ENCODE data around the gene OXCT1.

DNA sequence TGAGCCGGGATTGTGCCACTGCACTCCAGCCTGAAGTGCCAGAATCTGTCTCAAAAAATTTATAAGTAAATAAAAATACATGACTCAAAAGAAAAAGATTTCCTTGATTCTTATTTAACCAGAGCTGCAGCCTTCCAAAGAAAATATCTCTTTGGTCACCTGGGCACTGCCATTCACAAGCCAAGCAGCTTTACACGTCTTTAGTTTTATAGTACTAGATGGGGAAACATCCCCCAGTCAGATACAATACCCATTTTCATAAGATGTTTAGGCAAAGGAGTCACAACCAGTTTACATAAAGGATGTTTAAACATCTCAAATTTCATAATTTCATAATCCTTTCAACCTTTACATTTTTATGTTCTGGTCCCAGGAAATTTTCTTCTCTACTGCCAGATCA is 13.7 kb upstream of the OXCT1 start:
- TF ChIP-seq, protein P1, sequence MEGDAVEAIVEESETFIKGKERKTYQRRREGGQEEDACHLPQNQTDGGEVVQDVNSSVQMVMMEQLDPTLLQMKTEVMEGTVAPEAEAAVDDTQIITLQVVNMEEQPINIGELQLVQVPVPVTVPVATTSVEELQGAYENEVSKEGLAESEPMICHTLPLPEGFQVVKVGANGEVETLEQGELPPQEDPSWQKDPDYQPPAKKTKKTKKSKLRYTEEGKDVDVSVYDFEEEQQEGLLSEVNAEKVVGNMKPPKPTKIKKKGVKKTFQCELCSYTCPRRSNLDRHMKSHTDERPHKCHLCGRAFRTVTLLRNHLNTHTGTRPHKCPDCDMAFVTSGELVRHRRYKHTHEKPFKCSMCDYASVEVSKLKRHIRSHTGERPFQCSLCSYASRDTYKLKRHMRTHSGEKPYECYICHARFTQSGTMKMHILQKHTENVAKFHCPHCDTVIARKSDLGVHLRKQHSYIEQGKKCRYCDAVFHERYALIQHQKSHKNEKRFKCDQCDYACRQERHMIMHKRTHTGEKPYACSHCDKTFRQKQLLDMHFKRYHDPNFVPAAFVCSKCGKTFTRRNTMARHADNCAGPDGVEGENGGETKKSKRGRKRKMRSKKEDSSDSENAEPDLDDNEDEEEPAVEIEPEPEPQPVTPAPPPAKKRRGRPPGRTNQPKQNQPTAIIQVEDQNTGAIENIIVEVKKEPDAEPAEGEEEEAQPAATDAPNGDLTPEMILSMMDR (IDR thresholded peaks at IDR 0.05), result no peak
- no peak for TF ChIP-seq EZH2 (IDR thresholded peaks at IDR 0.05)
- TF ChIP-seq EZH2phosphoT487 (IDR thresholded peaks at IDR 0.05), result no peak
